RPMI7951 (cell line): Measurements from ENCODE around the gene RTN4R. TPM values are rescaled to one million over a fixed set of nuclear protein-coding genes. Genes with fewer than 3 reads are reported as not detected.

Experiments used
- DNase-seq: peaks from one replicate; pipeline ENCODE4 v3.0.0-alpha.2; 2012; ENCODE audit warnings: low read depth
- total RNA-seq: library from RNA; depleted of rRNA; stranded (reverse); fragments of >200 nt; shearing (Covaris generic); gene quantifications from 2 replicates; pipeline ENCODE4 v1.2.3, GENCODE V29; 2014

Gene RTN4R
- total RNA-seq, 1 experiment from 2014 or later = 0.12 TPM

DNA sequence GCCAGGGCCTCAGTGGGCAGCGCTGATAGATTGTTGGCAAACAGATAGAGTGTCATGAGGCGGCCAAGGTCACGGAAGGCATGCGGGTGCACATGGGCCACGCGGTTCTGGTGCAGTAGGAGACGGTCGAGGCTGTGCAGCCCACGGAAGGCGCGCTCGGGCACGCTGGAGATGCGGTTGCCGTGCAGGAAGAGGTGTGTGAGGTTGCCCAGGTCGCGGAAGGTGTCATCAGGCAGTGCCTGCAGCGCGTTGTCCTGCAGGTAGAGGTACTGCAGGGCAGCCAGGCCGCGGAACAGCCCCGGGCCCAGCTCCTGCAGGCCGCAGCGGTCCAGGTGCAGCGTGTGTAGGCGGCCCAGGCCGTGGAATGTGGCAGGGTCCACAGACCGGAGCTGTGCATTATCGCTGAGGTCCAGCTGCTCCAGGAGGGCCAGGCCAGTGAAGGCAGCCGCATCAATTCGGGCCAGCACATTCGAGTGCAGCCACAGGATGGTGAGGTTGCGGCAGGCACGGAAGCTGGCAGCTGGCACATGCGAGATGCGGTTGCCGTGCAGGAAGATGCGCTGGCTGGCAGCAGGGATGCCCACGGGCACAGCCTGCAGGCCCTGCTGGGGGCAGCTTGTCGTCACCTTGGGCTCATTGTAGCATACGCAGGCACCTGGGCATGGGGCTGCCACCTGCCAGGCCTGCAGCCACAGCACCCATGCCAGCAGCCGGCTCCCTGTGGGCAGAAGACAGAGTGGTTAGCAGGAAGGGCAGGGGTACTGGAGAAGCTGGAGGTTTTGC is 25.5 kb downstream of the RTN4R start:
- DNase-seq = no peak

DNA sequence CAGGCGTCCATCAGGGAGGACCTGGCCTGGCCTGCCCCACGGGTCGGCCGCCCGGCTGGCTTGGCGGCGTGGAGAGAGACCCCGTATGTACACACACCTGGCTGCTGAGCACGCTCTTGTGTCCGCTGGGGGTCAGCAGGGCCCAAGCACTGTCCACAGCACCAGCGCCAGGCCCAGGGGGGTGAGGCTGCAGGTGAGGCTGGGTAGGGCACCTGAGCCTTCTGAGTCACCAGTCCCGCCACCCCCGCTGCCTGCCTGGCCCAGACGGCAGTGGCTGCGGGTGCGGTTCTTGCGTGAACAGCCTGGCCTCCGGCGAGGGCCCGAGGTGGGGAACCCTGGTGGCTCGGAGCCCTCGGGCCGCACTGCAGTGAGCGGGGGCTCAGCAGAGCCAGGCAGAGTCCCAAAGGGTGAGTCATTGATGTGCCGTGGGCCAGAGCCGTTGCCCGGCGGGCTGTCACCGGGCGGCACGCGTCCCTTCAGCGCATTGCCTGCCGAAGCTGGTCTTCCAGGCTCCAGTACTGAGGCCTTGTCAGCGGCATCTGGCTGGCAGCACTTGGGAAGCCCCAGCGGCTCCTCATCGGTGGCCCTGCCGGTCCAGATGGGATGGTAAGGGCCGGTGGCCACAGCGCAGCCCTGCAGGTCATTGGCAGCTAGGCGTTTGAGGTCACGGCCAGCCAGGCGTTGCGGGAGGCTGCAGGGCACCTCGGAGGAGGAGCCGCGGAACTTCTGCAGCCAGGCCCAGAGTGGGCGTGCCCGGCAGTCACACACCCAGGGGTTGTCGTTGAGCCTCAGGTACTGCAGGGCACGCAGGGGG is 26.3 kb downstream of the RTN4R start:
- DNase-seq = no peak

DNA sequence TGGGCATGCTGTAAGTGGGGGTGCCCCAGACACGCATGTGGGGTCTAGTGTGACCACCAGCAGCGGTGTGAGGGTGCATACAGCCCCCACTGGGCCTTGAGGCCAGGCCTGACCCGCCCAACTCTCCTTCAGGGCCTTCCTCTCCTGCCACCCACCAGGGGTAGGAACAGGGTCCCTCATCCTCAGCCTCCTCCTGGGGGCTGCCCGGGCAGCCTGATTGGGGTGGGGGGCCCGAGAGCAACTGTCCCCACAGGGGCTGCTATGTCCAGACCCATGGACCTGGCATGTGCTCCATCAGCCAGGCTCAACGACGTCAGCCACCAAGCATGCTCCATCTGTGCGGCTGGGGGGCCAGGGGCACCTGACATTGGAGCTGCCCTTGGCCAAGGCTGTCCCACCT is 27.2 kb downstream of the RTN4R start:
- DNase-seq = no peak

DNA sequence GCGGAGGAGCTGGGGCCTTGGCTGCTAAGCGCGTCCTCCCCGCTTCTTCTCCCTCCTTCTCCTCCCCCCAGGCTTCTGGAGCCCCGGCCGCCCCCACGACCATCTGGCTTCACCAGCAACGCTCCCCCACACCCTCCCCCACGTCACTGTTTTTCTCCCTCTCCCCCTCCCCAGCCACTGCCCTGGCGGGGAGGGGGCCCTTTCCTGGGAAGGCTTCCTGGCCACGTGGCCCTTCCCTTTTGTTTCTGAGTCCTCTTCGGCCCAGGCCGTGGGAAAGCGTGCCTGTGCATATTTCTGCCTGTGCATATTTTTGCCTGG is 27.7 kb downstream of the RTN4R start:
- DNase-seq = no peak

DNA sequence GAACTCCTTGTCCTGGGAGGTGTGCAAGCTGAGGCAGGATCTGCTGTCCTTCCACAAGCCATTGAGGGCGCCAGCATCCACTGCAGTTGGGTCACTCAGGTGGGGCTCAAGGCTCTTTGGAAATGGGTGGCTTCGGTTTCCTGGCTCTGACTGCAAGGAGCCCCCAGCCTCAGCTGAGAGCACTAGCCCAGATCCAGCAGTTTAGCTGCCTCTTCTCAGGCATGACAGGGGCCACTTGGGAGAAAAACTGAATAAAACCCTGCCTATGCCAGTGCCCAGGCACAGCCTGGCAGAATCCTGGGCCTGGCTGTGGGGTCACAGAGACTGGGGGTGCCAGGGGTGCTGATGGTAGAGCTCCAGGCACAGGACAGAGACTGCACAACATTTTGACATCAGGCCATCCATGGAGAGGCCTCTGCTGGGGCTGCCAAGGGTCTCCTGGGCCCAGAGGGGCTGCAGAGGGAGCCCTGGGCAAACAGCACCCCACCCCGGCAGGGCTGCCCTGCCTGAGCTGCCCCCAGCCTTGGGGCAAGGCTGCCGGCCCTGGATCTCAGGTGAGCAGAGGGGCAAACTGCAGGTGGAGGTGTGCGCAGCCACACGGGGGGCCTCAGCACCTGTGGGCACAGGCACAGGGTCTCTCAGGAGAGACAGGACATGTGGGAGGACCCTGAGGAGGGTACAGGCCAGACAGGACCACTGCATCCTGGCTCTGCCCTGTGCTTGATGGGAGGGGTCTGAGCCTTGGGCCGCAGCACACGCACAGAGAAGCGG is 28.3 kb downstream of the RTN4R start:
- no peak for DNase-seq

DNA sequence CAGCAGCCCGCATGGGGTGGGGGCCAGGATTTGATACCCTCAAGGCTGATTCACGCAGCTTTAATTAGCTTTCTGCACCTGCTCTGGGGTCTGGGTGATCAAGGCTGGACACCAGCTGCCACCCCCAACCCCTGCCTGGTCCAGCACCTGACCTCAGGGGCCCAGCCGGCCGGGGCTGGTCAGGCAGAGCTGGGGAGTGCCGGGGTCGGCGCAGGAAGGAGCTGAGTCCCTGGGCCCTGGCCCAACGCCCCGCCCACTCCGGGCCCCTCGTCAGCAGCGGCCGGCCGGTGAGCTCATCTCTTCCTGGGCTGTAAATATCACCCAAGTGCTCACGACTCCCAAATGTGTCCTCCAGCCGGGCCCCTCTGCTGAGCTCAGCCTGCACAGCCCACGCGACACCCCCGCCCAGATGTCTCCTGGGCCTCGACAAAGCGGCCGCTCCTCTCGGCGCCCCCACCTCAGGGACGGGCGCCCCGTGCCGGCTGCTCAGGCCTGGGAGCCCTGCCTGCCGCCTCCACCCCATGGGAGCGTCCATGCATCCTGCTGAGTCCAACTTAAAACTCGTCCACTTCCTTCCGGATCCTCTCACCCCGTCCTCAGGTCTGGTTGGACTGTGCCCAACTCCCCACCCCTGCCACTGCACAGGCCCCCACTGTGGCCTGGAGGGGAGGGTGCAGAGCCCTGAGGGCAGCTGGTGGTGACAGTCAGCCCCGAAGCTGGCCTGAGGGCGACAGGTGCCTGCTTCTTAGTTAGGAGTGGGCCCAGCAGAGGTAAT is 29.0 kb downstream of the RTN4R start:
- DNase-seq = no peak

DNA sequence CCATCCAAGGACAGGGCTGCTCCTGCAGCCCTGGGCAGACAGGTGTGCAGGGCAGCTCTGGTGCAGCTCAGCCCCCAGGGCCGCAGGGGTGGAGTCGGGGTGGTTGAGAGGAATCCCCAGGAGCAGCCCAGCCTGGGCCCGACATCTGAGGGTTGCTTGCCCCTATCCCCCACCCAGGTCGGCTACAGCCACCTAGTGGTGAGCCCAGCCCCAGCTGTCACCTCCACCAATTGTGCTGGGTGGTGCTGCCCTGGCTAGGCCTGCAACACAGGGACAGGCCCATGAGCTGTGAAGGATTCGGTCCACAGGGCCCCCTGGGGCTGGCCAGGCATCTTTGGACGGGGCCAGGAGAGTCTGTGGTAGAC is 29.6 kb downstream of the RTN4R start:
- DNase-seq = peak; percentile 3

DNA sequence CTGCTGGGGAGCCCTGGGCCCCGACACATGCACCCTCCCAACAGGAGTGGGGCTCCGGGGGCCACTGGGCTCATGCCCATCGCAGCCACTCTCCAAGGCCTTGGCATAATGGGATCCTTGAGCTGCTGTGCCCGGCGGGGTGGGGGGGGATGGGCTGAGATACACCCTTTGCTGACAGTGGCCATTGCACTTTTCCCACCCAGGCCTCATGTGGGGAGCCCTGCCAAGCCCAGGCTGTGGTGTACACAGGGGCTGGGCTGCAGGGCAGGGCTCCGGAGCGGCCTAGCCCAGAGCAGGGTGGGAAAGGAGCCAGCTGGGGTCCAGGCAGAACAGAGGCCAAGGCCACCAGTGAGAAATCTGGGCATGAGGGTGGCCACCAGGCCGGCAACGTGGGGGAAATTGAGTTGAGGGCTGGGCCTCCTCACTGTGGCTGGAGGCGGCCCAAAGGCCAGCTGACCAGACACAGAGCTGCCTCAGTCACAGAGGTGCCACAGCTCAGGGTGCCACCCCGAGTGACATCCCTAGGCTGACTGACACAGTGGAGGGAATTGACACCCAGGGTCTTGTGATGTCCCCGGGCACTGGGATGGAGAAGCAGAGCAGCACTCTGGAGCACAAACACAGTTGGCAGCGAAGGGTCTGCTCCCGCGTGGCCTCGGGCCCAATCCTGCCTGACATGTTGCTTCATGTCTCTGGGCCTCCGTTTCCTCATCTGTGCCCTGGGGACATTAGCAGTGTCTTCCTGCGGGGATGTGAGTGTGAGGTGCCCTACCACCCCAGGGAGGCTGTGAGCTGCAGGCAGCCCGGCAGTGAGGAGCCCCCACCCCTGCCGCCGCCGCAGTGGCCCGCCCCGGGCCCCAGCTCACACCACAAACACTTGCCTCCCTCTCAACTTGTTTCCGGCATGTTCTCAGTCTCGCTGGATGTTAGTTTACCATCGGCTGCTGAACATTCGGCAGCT is 30.4 kb downstream of the RTN4R start:
- no peak for DNase-seq

DNA sequence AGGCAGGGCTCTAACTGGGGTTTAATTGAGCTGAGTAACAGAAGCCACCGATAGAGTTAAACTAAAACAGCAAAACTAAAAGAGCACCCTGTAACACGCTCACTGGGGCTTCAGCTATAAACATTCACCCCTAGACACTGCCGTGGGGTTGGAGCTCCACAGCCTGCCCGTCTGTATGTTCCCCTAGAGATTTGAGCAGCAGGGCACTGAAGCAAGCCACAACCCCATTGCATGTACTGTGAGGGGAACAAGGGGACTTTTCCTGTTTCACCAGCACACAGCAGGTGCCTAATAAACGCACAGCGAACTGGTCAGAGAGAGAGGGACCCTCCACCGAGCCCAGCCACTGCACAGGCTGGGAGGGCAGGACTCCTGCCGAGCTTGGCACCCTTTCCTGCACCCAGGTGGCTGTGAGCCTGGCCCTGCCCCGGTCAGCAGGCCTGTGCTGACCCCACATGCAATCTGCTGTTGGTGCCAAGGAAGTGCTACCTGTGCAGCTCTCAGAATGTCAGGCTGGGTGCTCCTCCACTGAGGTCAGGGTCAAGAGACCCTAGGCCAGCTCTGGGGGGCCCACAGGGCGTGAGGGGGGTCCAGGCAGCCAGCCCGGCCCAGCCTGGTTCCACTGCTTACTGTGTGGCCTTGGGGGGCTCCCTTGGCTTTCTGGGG is 31.9 kb downstream of the RTN4R start:
- no peak for DNase-seq

DNA sequence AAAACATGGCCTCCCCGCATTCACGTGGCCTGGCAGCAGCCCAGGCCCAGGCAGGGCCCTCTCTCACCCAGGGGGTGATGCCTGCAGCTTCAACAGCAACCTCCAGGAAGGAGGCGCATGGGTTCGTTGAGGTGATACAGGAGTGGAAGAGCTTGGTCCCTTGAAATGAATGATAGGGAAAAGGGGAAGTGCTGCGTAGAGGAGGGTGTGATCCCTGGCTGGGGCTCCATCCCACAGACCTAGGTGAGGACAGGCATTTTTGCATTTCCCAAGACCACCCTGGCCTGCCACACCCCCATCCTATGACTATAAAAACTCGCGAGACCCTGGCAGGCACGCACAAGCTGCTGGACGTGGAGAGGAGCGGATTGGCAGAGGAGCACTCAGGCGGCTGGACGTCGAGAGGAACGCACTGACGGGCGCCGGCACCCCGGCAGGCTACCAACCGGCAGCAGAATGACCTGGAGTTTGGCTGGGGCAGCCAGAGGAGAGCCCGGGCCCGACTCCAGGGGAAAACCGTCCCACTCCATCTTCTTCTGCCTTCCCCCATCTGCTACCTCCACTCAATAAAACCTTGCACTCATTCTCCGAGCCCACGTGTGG is 32.6 kb downstream of the RTN4R start:
- no peak for DNase-seq

DNA sequence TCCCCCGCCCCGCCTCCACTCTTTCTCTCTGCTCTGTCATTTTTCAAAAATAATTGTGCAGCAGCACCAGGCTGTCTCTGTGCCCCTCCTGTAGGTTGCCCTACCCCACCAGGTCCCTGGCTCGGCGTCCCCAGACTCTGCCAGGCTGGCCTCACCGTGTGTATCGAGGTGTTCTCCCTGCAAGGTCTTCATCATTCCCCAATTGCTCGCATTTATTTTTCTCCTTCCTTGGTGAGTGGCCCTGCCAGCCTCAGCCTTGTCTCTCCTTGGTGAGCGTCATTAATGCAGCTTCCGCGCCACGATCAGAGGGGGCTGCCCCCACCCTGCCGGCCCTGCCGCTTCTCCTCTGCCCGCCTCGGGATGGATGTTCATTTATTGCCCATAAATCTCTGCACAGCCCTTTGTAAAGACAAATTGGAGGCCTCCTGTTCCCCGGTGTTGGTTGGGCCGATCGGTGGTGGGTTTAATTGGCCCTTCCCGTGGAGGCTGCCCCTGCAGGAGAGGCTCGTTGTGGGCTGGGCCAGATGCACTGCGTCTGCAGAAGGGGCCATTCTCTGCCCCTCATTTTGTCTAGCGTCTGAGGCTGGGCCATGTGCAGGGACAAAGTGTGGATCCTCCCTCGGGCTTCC is 33.2 kb downstream of the RTN4R start:
- no peak for DNase-seq

DNA sequence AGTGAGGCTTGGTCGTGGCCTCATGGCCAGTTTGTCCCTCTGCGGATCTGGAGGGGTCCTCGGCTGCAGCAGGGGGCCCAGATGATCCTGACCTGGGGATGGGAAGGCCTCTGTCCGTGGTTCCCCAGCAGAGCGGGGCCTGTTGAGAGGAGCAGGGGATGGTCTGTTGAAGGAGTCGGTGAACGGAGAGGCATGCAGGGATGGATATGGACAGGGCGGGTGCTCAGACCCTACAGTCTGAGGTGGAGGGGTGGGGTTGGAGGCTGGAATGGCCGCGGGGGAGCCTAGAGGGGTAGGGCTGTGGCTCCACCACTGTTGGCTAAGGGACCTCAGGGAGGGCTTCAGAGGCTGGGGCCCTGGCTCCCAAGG is 33.8 kb downstream of the RTN4R start:
- DNase-seq = no peak

DNA sequence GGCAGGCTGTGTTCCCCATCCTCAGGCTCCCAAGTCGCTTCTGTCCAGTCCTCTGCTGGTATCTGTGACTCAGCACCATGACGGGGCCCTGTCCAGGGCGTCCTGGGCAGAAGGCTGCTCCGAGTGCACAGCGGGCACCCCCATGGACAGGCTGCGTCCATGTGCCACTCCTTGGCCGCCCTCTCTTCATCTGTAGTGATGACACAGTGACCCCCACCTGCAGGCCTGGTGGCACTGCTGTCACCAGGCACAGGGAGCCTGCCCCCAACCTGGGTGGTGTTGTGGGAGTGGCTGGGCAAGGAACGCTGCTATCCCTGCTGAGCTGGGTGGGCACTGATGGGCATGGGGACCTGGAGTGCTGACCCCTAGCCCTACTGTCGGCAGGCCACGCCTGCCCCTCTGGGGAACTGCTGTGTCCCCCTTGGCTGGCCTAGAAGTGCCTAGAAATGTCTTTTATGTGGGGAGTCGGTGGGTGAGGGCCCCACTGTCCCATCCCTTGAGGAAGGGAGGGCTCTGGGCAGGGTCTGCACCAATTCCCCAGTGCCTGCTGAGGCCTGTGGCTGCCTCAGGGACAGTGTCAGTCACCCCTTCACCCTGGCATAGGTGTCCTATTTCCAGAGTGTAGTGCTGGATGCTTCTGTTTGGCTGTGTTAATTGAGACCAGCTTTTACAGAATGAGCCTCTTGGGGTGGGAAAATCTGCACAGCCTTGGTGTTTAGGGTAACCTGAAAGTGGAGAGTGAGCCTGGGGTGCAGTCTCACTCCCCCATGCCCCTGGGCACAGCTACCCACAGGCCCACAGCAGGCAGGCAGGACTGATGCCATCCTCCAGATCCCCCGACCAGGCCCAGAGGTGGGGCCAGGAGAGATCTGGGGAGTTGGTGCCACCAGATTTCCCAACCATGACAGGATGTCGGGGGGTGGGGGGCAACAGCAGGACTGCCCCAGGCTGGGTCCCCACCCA is 34.5 kb downstream of the RTN4R start:
- no peak for DNase-seq

DNA sequence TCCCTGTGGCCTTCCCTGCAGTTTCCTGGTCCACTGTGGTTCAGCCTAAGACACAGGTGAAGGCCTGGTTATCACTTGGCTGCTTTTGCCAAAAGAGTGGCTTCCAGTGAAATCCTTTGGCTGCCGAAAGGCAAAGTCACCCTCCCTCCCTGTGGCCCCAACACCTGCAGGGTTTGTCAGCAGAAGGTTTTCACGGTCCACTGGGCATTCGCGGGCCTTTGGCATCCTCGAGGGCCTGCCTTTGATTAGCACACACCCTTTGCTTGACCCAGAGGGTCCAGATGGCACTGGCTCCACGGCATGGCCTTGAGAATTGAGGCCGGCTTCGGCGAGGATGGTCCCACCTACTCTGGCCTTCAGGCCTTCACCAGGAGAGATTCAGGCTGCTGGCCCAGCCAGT is 35.3 kb downstream of the RTN4R start:
- DNase-seq = no peak

DNA sequence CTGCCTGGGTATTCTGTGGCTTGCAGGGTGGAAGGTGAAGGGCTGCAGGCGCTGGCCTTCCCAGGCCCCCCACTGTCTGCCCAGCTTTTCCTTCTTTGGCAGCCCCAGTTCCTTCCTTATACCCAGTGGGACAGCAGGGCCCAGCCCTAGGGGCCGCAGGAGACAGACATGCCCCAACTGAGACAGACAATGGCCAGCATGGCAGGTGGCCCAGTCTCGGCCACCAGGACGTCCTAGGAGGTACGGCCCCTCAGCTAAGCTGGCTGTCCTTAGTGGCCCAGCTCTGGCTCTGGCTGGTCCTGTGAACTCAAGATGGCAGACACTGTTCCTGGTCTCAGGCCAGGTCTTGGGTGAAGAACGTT is 35.9 kb downstream of the RTN4R start:
- no peak for DNase-seq

DNA sequence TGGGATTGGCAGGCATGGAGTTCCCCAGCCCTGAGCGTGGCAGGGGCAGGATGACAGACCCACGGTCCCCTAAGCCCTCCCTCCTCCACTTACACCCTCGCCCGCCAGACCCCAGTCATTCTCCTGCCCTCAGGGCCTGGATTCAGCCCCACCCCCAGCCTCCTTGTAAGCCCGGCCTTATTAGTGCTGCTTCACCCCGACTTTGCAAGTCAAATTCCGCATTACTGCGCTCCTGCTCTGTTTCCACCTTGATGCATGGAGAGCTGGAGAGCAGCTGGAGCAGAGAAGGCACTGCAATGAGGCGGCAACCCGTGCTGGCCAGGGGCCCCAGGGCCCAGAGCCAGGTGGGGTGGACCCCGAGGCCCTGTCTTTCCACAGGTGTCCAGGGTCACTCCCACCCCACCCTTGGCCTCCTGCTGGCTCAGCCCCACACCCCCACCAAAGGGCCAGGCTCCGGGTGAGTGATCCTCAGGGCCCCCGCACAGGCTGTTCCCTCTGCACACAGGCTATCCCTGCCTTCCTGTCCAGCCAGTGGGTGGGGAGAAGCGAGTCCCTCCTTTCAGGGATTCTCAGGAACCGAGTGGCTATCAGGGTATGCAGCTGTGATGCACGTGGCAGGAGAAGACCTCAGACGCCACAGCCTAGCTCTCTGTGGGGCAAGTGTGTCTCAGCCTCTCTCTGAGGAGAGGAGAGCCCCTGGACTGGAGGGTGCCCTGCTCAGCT is 36.4 kb downstream of the RTN4R start:
- no peak for DNase-seq

DNA sequence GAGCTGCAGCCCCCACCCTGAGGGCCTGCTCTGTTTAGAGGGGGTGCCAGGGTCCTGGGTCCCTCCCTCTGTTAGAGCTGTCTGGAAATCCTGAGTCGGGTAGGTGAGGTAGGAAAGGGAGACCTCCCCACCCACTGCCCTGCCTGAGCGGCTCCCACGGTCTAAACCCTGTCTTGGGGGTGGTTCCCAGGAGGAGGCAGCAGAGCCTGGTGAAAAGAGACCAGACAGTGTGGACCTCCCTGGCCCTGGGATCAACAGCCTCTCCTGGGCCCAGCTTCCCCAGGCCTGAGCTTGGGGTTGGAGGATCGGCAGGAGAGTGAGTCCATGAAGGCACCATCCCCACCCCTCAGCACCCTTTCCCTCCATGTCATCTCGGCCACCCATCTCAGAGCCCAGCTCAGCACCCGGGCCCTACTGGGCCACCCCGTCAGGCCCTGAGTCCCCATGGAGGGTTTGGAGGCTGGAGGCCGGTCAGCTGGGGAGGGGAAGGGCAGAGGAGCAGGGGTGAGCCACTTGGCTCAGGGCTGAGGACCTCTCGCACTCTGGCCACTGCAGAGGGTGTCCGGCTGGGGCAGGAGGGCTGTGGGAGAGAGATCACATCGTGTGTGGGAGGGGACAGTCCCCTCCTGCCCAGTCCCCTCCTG is 37.2 kb downstream of the RTN4R start:
- DNase-seq = no peak
